ENCODE data around the gene RPL22. TPM values are rescaled to one million over a fixed set of nuclear protein-coding genes. Genes with fewer than 3 reads are reported as not detected.
A peak's percentile ranks its signal among the peaks of the same experiment; 100 is the strongest.
"Not testable (repeated sequence)": the region's sequence is repeated elsewhere in the genome, so short reads cannot be mapped to it uniquely, and the experiment has no call there.

The RPL22 gene
- total RNA-seq, 2 donors from 2014 or later, result 264 to 275 TPM

DNA sequence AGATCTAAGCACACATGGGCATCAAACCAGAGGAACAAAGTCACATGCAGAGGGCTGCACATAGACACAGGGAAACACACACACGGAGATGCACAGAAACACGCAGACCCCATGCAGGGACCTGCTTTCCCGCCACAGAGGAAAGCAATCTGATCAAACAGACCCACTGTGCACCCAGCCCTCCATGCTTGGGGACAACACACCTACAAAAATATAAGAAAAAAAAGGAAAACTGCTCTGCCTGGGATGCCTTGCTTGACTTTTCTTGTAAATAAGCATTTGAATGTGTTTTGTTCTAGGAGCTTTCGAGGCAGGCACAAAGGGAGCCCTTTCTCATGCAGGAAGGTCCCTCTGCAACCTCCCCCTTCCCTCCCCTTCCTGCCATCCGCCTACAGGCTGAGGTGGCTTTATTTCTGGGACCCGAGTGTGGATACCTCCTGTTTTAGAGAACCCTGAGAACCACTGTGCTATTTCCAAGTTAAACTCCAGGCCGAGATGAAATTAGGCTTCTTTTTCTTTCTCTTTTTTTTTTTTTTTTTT lies 39.9 kb upstream of the RPL22 start:
- ATAC-seq, result no peak
- no peak for DNase-seq
- intact Hi-C loops (cut with DNase I), result loop anchor here in 1 of 2 donors (5.0 kb wide), 1 partner anchor 42 kb away; the partner anchor contains the start of gene RPL22

DNA sequence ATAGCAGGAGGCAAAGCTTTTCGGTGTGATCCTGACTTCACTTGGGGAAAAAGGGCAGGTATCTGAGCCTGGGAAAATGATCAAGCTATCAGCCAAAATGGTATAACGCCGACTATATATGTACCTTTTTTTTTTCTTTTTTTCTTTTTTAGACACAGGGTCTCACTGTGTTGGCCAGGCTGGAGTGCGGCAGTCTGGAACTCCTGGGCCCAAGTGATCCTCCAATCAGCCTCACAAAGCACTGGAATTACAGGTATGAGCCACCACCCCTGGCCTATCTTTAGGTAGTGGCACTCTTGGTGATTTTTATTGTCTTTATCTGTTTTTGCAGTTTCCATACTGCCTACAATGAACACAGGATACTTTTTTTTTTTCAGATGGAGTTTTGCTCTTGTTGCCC lies 37.7 kb upstream of the RPL22 start:
- DNase-seq (no peak), ATAC-seq (no peak)
- intact Hi-C loops (cut with DNase I), result loop anchor here in 1 of 2 donors (5.0 kb wide), 1 partner anchor 40 kb away; the partner anchor contains the start of gene RPL22

DNA sequence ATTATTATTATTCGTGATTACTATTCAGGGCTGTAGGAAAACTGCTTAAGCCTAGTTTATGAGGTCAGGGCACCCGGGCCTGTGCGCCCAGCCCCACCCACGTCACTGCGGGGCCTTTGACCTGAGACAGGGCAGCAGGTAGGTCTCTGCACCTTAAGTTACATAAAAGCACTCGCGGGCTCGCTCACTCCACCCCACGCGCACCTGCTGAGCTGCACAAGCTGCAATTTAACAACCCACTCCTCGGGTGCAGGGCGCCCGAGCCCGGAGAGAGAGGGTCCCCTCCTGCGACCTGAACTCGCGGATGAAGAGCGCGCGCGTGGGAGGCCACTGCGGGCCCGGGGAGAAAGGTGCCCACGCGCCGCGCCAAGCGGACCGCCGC lies 35.9 kb upstream of the RPL22 start:
- DNase-seq, result no peak
- ATAC-seq, result no peak
- intact Hi-C loops (cut with DNase I), result loop anchor here in 1 of 2 donors (5.0 kb wide), 1 partner anchor 38 kb away; the partner anchor contains the start of gene RPL22

DNA sequence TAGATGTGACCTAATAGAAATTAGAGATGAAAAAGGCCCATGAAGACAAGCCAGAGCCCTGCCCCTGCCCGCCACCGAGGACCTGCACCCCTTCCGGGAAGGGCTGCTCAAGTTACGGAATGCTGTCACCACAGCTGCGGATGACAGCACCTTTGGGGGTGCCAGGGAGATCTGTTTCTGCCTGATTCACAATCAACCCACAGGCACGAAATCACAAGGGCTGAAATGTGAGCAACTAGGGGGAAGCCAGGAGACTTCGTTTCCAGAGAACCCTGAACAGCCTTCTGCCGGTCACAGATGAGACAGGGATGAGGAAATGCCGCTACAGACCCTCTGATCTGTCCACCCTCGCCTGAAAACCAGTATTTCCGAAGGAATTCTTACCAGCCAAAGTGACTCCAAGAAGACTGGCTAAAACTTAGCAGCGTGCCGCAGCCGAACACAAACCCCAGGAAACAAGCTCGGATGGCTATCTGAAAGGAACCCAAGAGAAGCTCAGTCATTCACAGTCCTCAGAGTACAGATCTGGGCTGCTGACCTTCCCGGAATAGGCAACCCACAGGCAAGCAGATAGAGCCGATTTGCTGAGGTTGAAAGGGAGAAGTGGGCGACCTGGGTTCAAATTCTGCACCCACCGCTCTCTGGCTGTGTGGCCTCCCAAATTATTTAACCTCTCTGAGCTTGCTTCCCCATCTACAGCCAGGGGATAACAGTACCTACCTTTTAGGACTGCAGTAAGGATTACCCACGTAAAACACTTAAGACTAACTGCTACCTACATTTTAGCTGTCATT lies 35.3 kb upstream of the RPL22 start:
- no peak for DNase-seq
- ATAC-seq, result no peak
- intact Hi-C loops (cut with DNase I), result loop anchor here in 1 of 2 donors (5.0 kb wide), 1 partner anchor 37 kb away; the partner anchor contains the start of gene RPL22

DNA sequence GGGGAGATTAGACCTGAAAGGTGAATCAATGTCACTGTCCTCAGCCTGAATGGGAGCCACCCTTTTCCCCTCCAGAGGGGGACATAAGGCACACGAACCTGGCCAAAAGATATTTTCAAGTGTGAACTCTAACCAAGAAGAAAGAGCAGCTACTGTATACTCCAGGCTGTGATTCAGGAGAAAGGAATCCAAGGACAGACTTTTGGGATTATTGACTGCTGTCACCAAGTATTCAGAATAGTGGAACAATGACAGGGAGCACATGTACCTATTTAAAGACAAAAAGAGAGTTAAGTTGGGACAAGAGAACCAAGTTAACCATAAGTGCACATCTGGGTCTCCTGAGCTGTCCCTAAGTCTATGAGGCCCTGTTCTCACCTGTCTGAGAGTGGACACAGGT lies 34.0 kb upstream of the RPL22 start:
- DNase-seq, result no peak
- no peak for ATAC-seq
- intact Hi-C loops (cut with DNase I), result no loop called here

DNA sequence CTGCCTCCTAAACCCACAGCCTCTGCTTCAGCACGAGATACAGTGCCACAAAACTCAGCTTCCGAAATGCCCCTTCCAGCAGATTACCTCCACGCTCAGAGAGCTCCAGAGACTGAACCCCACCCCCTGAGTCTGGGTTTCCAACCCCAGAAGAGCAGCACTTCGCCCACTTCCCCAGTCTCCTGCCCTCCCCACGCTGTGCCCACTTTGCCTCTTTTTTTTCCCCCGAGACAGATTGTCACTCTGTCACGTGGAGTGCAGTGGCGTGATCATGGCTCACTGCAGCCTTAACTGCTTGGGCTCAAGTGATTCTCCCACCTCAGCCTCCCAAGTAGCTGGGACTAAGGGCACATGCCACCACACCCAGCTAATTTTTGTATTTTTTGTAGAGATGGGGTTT lies 26.3 kb upstream of the RPL22 start:
- ATAC-seq, result no peak
- DNase-seq, result no peak
- intact Hi-C loops (cut with DNase I), result no loop called here

DNA sequence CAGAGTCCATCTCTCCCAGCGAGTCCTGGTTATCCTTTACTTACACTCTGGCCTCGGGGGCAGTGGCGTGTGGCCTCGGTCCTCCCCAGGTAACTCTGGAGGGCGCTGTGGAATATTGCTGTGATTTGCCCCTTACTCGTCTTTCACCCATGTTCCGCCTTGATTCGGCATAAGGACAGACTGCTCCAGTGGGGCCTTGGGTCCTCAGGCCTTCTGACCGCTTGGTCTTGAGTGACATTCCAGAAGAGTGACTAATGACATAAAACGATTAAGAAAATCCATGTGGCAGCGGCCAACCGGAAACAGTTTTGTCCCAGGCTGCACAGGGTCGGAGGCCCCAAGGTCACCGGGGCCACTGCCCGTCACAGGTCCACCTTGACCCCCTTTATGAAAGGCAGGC lies 25.3 kb upstream of the RPL22 start:
- DNase-seq (no peak), ATAC-seq (peak in 1 of 2 donors; percentile 9)
- intact Hi-C loops (cut with DNase I), result no loop called here

DNA sequence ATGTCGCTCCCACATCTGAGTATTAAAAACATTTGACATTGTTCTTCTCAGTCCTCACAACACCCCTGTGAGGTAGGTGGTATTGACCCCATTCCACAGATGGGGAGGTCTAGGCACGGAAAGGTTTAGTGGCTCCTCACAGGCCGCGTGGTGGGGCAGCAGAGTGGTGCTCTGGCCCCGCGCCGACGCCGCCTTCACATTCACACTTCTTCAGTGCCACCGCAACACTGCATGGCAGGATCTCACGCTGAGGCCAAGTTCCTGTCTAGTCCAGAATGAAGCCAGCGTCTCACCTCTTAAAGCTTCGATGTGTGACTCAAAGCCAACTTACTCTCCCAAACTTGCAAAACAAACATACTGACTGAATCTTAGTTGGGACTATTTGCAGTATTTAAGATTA lies 24.2 kb upstream of the RPL22 start:
- DNase-seq, result peak; percentile 65
- ATAC-seq, result peak; percentile 77 to 82
- intact Hi-C loops (cut with DNase I), result no loop called here

GRCh38 chr1:6222636-6223035 lies 23.2 kb upstream of the RPL22 start:
- intact Hi-C loops (cut with DNase I), result no loop called here
- peak; percentile 90 for DNase-seq
- peak; percentile 77 to 78 for ATAC-seq

DNA sequence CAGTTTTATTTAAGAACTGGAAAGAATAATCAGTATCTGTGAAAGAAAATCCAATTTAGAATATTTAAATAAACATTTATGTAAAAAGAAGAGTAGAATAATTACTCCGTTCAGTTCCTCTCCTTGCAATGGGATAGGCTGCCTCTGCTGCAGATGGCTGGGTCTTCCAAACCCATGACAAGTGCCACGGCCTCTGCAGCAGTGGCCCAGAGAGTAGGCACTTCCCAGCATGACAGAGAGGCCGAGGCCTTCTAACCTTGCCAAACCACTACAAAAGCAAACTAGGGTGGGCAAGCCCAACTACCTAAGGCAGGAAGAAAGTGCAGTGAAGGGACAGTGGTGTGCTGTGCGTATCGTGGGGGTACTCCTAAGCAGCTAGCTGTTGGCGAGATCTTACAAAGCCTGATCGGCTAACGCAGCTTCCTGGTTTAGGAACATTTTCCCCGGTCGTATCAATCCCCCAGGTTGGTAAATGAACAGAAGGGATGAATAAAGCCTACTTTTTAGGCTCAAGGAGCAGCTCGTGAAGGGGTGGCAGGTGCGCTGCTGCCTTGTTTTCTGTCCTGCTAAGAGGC lies 21.9 kb upstream of the RPL22 start:
- intact Hi-C loops (cut with DNase I), result no loop called here
- DNase-seq (no peak), ATAC-seq (no peak)

DNA sequence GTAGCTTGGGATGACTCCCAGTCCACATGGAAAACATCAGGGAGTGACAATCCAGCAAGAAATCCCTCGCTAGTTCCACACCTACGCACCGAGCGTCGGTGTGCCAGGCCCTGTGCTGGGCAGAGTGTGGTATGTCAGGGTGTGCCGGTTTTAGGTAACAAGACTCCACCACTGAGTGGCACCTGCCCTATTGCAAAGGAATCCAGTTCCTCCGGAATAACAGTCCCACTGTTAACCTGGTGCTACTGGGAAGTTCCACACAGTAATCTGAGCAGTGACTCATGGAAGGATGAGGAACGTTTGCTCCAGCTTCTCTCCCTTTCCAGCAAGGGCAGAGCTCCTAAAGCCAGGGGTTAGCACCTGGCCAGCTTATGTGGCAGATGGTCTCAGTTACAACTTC lies 20.8 kb upstream of the RPL22 start:
- intact Hi-C loops (cut with DNase I), result no loop called here
- ATAC-seq, result no peak

DNA sequence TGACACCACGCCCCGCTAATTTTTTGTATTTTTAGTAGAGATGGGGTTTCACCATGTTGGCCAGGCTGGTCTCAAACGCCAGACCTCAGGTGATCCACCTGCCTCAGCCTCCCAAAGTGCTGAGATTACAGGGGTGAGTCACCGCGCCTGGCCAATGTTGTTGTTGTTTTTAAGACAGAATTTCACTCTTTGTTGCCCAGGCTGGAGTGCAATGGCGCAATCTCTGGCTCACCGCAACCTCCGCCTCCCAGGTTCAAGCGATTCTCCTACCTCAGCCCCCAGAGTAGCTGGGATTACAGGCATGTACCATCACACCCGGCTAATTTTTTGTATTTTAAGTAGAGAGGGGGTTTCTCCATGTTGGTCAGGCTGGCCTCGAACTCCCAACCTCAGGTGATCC lies 20.2 kb upstream of the RPL22 start:
- intact Hi-C loops (cut with DNase I); DNase-seq; ATAC-seq: not testable (repeated sequence)

More for the DNA sequence above, 20.8 kb upstream of the RPL22 start:
- DNase-seq, result no peak

DNA sequence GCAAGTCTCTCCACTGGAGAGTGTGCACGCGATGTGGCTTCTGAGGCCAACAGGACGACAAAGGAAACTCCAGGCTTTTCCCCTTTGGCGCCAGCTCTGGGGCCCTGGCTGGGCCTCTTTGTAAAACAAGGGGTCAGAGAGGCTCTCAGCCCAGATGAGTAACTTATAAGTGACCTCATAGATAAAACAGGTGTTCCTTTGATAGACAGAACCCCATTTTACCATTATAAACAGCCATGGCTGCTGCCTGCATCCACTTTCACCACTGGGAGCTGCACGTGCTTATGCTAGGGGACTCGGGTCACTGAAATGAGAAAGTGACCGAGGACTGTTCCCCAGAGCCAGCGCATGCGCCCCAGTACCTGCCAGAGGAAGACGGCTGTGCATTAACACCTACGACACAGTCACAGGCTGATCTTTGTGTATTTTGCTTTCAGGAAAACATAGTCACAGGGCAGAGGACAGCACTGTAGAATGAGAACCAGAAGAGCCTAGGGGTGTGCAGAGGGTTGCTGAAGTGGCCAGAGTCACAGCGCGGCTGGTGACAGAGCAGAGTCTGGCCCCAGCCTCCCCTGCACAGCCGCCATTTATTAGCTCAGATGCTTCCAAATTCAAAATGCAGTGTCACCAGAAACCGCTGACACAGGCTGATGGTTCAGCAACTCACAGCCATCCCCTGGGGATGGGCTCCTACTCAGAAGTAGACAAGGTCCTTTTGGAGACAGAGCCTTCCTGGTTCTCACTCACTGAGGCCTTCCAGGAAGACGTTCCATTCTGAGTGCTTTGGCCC lies 19.2 kb upstream of the RPL22 start:
- DNase-seq (no peak), ATAC-seq (no peak)
- intact Hi-C loops (cut with DNase I), result no loop called here

GRCh38 chr1:6212193-6212959 lies 13.0 kb upstream of the RPL22 start:
- intact Hi-C loops (cut with DNase I), result no loop called here
- ATAC-seq, result no peak
- no peak for DNase-seq

DNA sequence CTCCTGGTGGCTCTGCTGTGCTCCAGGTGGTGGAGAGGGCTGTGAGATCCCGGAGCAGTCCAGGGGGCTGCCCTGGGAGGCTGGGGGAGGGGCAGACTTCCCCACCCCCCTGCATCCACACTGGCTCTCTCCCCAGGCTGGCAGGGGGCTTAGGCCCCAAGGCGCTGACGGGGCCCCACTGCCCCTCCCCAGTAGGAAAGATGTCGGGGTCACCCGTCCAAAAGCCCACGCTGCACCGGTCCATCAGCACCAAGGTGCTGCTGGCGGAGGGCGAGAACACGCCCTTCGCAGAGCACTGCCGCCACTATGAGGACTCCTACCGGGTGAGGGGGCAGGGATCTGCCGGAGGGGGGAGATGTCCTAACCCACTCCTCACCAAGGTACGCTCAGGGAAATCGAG lies 12.3 kb upstream of the RPL22 start:
- no peak for DNase-seq
- ATAC-seq, result no peak
- intact Hi-C loops (cut with DNase I), result no loop called here

GRCh38 chr1:6210591-6211355 lies 11.4 kb upstream of the RPL22 start:
- DNase-seq (no peak), ATAC-seq (no peak)
- intact Hi-C loops (cut with DNase I), result no loop called here

GRCh38 chr1:6209661-6210580 lies 10.5 kb upstream of the RPL22 start:
- no peak for DNase-seq
- intact Hi-C loops (cut with DNase I), result loop anchor here in 1 of 2 donors (5.0 kb wide), 1 partner anchor 32 kb away; the partner anchor contains the start of gene HES3

More at GRCh38 chr1:6209661-6210580, 10.5 kb upstream of the RPL22 start:
- ATAC-seq, result no peak

Data from left cardiac atrium (tissue), 4 donors.